ENCODE data around the gene THSD7B. TPM values are rescaled to one million over a fixed set of nuclear protein-coding genes. Genes with fewer than 3 reads are reported as not detected.

THSD7B gene
- total RNA-seq, 6 donors from 2014 or later, result 0.47 TPM; not detected in 5

DNA sequence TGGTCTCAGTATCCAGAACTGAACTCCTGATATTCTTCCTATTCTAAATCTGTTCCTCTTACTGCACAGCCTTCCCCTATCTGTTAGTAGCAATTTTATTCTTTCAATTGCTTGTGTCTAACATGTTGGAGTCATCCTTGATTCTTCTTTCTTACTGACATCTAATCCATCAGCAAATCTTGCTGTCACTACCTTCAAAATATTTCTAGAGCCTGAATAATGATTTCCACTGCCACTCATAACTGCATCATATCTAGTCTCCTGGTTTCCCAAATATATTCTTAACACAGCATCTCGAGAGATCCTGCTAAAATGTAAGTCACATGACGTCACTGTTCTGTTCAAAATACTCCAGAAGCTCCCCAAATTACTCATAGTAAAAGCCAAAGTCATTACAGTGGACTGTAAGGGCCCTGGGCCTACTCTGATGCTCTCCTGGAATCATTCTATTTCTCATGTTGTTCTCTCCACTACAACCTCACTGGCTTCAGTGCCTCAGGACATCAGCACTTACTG lies 95.2 kb downstream of the THSD7B start:
- Histone ChIP-seq H3K27me3 (no peaks in the 10 kb centered on the region), H3K9me3 (no peaks in the 10 kb centered on the region), H3K27ac (no peak overlapping the region), H3K4me1 (no peaks in the 10 kb centered on the region), H3K4me3 (no peak overlapping the region), H3K36me3 (no peaks in the 10 kb centered on the region)
- DNase-seq (no peak), ATAC-seq (ENCODE audit: low FRiP score in 2 of 2) (no peak)
- WGBS, 2 donors, result 71 to 81% methylated on average over 2 of the region's 2 CpGs
- no peak for TF ChIP-seq POLR2AphosphoS5 (IDR thresholded peaks at IDR 0.05)
- TF ChIP-seq, protein P1, sequence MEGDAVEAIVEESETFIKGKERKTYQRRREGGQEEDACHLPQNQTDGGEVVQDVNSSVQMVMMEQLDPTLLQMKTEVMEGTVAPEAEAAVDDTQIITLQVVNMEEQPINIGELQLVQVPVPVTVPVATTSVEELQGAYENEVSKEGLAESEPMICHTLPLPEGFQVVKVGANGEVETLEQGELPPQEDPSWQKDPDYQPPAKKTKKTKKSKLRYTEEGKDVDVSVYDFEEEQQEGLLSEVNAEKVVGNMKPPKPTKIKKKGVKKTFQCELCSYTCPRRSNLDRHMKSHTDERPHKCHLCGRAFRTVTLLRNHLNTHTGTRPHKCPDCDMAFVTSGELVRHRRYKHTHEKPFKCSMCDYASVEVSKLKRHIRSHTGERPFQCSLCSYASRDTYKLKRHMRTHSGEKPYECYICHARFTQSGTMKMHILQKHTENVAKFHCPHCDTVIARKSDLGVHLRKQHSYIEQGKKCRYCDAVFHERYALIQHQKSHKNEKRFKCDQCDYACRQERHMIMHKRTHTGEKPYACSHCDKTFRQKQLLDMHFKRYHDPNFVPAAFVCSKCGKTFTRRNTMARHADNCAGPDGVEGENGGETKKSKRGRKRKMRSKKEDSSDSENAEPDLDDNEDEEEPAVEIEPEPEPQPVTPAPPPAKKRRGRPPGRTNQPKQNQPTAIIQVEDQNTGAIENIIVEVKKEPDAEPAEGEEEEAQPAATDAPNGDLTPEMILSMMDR (IDR thresholded peaks at IDR 0.05), result no peak
- TF ChIP-seq POLR2A (IDR thresholded peaks at IDR 0.05), result no peak
- no peak for TF ChIP-seq EP300 (IDR thresholded peaks at IDR 0.05)

DNA sequence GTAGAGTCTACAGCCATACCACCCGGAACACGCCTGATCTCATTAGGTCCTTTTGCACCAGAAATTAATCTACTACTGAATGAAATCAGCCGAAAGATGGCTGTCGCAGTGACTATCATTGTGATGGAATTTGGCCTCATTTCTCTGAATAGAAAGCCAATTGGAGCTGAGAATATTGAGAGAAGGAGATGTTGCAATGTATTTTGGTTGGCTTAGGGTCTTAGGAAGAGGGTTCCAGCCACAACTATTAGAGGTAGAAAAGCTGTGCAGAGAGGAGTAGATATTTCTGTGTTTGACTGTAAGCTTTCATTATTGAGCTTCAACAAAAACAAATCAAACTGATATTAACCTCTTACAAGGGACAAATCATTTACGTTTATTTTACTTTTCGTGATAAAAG lies 98.1 kb downstream of the THSD7B start:
- WGBS, 2 donors, result 70 to 74% methylated on average over 4 to 6 of the region's 6 CpGs
- ATAC-seq (ENCODE audit: low FRiP score in 2 of 2), result peak in 1 of 2 donors; percentile 26
- TF ChIP-seq EP300 (IDR thresholded peaks at IDR 0.05), result no peak
- TF ChIP-seq POLR2A (IDR thresholded peaks at IDR 0.05), result no peak
- TF ChIP-seq POLR2AphosphoS5 (IDR thresholded peaks at IDR 0.05), result no peak
- TF ChIP-seq, protein P1 (IDR thresholded peaks at IDR 0.05), result no peak
- no peak for DNase-seq
- Histone ChIP-seq H3K27me3 (no peaks in the 10 kb centered on the region), H3K27ac (no peak overlapping the region), H3K36me3 (no peaks in the 10 kb centered on the region), H3K4me1 (no peaks in the 10 kb centered on the region), H3K4me3 (no peak overlapping the region), H3K9me3 (no peaks in the 10 kb centered on the region)

- ATAC-seq (ENCODE audit: low FRiP score in 2 of 2) (no peak), DNase-seq (no peak)
- Histone ChIP-seq H3K9me3 (no peaks in the 10 kb centered on the region), H3K4me1 (no peaks in the 10 kb centered on the region), H3K36me3 (no peaks in the 10 kb centered on the region), H3K27me3 (no peaks in the 10 kb centered on the region), H3K4me3 (no peak overlapping the region), H3K27ac (no peak overlapping the region)
- TF ChIP-seq POLR2A (IDR thresholded peaks at IDR 0.05) (no peak), EP300 (IDR thresholded peaks at IDR 0.05) (no peak), POLR2AphosphoS5 (IDR thresholded peaks at IDR 0.05) (no peak)
- TF ChIP-seq, protein P1 (IDR thresholded peaks at IDR 0.05), result no peak
- 17 to 22% methylated on average over 4 of the region's 4 CpGs for WGBS, 2 donors
Observed at GRCh38 chr2:136863874-136864273, 98.5 kb downstream of the THSD7B start.

GRCh38 chr2:136871424-136871823 lies 106.1 kb downstream of the THSD7B start:
- DNase-seq (no peak), ATAC-seq (ENCODE audit: low FRiP score in 2 of 2) (no peak)
- Histone ChIP-seq H3K4me1 (no peaks in the 10 kb centered on the region), H3K9me3 (no peaks in the 10 kb centered on the region), H3K27me3 (no peaks in the 10 kb centered on the region), H3K4me3 (no peak overlapping the region), H3K27ac (no peak overlapping the region), H3K36me3 (no peaks in the 10 kb centered on the region)
- WGBS, 2 donors, result 95 to 100% methylated on average over 1 of the region's 1 CpG
- no peak for TF ChIP-seq POLR2A (IDR thresholded peaks at IDR 0.05)
- no peak for TF ChIP-seq POLR2AphosphoS5 (IDR thresholded peaks at IDR 0.05)
- no peak for TF ChIP-seq EP300 (IDR thresholded peaks at IDR 0.05)
- TF ChIP-seq, protein P1 (IDR thresholded peaks at IDR 0.05), result no peak

DNA sequence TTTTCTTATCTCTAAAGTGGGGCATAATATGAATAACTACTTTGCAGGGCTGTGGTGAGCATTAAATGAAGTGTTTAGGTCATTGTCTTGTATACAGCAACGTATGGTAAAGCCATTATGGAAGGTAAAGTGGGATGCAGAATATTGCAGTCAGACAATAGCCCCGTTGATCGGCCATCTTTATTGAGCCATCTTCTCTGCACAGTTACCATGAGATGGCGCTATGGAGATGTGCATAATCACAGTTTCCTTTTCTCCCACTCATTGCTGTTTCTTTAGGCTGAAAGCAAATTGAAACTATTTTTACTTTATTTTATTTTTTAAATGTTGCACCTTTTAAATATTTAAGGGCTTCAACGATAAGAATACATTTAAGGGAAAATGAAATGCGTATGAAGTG lies 108.9 kb downstream of the THSD7B start:
- WGBS, 2 donors, result 55 to 71% methylated on average over 6 of the region's 6 CpGs
- Histone ChIP-seq H3K4me1 (no peaks in the 10 kb centered on the region), H3K36me3 (no peaks in the 10 kb centered on the region), H3K27me3 (no peaks in the 10 kb centered on the region), H3K4me3 (no peak overlapping the region), H3K27ac (no peak overlapping the region), H3K9me3 (no peaks in the 10 kb centered on the region)
- ATAC-seq (ENCODE audit: low FRiP score in 2 of 2), result no peak
- DNase-seq, result no peak
- no peak for TF ChIP-seq POLR2A (IDR thresholded peaks at IDR 0.05)
- TF ChIP-seq, protein P1 (IDR thresholded peaks at IDR 0.05), result no peak
- TF ChIP-seq POLR2AphosphoS5 (IDR thresholded peaks at IDR 0.05), result no peak
- TF ChIP-seq EP300 (IDR thresholded peaks at IDR 0.05), result no peak

Data from upper lobe of left lung (tissue), 6 donors.